ENCODE data around the gene TXLNG.
A peak's percentile ranks its signal among the peaks of the same experiment; 100 is the strongest.

The TXLNG gene

DNA sequence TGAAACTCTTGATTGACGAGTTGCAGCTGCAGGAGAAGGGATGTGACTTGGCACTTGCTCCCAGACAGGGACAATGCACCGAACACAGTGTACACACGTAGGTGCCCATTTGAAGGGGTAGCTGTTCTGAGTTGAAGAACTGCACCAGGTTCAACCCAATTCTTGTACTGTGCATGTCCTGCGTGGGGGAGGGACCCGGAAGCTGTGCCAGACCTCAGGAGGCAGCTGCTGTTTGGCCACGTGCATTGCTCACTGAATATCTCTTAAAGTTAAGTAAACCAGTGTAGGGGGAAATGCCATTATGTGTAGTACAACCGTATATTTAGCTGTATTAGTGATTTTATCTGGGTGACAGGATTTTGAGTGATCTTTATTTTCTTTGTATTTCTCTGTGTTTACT, 95.9 kb downstream of the TXLNG start:
- Histone ChIP-seq H2AFZ (ENCODE audit: low read depth, low read length) (peak overlapping the region; percentile 63), H3K18ac (ENCODE audit: low read depth in 1 of 2, low read length in 2 of 2) (peak overlapping the region in 1 of 2 experiments; percentile 40), H2BK5ac (ENCODE audit: low read depth, low read length, poor library complexity, severe bottlenecking) (no peak overlapping the region), H3K27me3 (ENCODE audit: control insufficient read depth in 1 of 2, insufficient read depth in 1 of 2, low read length in 2 of 2) (peaks cover 0 to 43% of the 10 kb centered on the region in 2 experiments), H2BK120ac (ENCODE audit: low read depth, low read length) (no peak overlapping the region), H2BK12ac (ENCODE audit: low read length in 2 of 2) (peak overlapping the region in 1 of 2 experiments; percentile 52), H3K9ac (ENCODE audit: low read length) (peak overlapping the region; percentile 79), H3K36me3 (ENCODE audit: control insufficient read depth in 1 of 2, insufficient read depth in 2 of 2, low read depth in 1 of 2, low read length in 2 of 2) (no peaks in the 10 kb centered on the region), H3K23ac (ENCODE audit: low read length in 2 of 2) (no peak overlapping the region), H3K27ac (ENCODE audit: low read length, poor library complexity, severe bottlenecking) (no peak overlapping the region), H3K4me3 (ENCODE audit: insufficient read depth in 1 of 2, low read depth in 1 of 2, low read length in 2 of 2) (peak overlapping the region in 1 of 2 experiments; percentile 75), H3K9me3 (ENCODE audit: control insufficient read depth, low read length) (no peaks in the 10 kb centered on the region), H4K8ac (ENCODE audit: low read length) (peak overlapping the region; percentile 72), H2BK15ac (ENCODE audit: low read depth, poor library complexity, severe bottlenecking) (no peak overlapping the region), H3K4me2 (ENCODE audit: low read length, poor library complexity, severe bottlenecking) (peak overlapping the region; percentile 61), H3K4me1 (ENCODE audit: control insufficient read depth, insufficient read depth, low read depth, low read length) (peaks cover 3% of the 10 kb centered on the region), H4K91ac (ENCODE audit: low read length) (peak overlapping the region; percentile 50), H3K79me1 (replicated peaks; ENCODE audit: low read length, poor library complexity, severe bottlenecking) (no peaks in the 10 kb centered on the region), H3K4ac (ENCODE audit: low read depth in 1 of 2, low read length in 2 of 2) (no peak overlapping the region), H3K14ac (ENCODE audit: low read length in 2 of 2) (no peak overlapping the region), H2AK5ac (ENCODE audit: low read length, severe bottlenecking) (no peak overlapping the region)
- 44% methylated on average over 7 of the region's 7 CpGs for WGBS
- DNase-seq: peak; percentile 30

DNA sequence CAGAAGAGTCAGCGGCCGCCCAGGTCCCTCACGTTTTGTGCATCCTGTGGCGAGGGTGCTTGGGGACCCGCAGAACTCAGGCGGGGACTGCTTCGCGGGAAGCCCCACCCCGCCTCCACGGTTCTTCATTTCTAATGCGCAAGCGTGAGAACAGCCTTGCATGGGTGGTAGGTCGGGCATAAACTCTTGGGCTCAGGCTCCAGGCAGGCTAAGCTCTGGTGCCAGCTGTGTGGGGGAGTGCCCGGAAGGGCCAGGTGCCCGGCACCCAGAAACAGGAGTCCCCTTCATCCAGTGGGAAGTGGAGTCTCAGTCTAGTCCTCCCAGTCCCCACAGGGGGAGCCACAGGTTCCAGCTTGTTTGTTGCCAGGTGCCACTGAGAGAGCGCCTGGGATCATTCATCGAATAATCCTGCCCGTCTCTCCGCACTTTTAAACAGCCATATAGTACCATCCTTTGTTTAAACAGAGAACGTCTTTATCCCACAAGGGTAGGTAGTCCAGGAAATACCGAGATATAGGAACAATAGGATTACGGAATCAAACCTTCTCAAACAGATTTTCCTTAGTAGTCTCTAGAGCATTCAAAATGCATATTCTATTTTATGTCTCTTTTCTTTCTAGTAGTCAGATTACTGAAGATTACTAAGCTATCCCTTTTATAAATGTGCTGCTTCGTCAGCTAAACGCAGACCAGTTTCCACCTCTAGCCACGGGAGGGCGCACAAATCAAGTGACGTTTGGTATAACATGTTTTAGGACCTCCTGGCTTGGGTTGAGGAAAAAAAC, 96.6 kb downstream of the TXLNG start:
- H2BK5ac ChIP-seq (ENCODE audit: low read depth, low read length, poor library complexity, severe bottlenecking): no peak overlapping the region
- peak overlapping the region in 1 of 2 experiments; percentile 40 for H3K18ac ChIP-seq (ENCODE audit: low read depth in 1 of 2, low read length in 2 of 2)
- H4K91ac ChIP-seq (ENCODE audit: low read length): no peak overlapping the region
- no peak overlapping the region for H2AK5ac ChIP-seq (ENCODE audit: low read length, severe bottlenecking)
- no peak overlapping the region for H3K14ac ChIP-seq (ENCODE audit: low read length in 2 of 2)
- no peaks in the 10 kb centered on the region for H3K9me3 ChIP-seq (ENCODE audit: control insufficient read depth, low read length)
- H2BK15ac ChIP-seq (ENCODE audit: low read depth, poor library complexity, severe bottlenecking): peak overlapping the region; percentile 73
- H3K4me1 ChIP-seq (ENCODE audit: control insufficient read depth, insufficient read depth, low read depth, low read length): peaks cover 3% of the 10 kb centered on the region
- peak overlapping the region in 1 of 2 experiments; percentile 52 for H2BK12ac ChIP-seq (ENCODE audit: low read length in 2 of 2)
- H3K4me3 ChIP-seq (ENCODE audit: insufficient read depth in 1 of 2, low read depth in 1 of 2, low read length in 2 of 2): peak overlapping the region; percentile 21 to 75
- H3K9ac ChIP-seq (ENCODE audit: low read length): peak overlapping the region; percentile 79
- H3K4ac ChIP-seq (ENCODE audit: low read depth in 1 of 2, low read length in 2 of 2): no peak overlapping the region
- peak overlapping the region; percentile 42 for H2AFZ ChIP-seq (ENCODE audit: low read depth, low read length)
- no peaks in the 10 kb centered on the region for H3K36me3 ChIP-seq (ENCODE audit: control insufficient read depth in 1 of 2, insufficient read depth in 2 of 2, low read depth in 1 of 2, low read length in 2 of 2)
- peak overlapping the region; percentile 47 for H3K27ac ChIP-seq (ENCODE audit: low read length, poor library complexity, severe bottlenecking)
- no peak overlapping the region for H3K23ac ChIP-seq (ENCODE audit: low read length in 2 of 2)
- peak overlapping the region; percentile 17 for H3K4me2 ChIP-seq (ENCODE audit: low read length, poor library complexity, severe bottlenecking)
- H4K8ac ChIP-seq (ENCODE audit: low read length): peak overlapping the region; percentile 27
- DNase-seq: peak; percentile 69
- peaks cover 0 to 41% of the 10 kb centered on the region in 2 experiments for H3K27me3 ChIP-seq (ENCODE audit: control insufficient read depth in 1 of 2, insufficient read depth in 1 of 2, low read length in 2 of 2)
- no peak overlapping the region for H2BK120ac ChIP-seq (ENCODE audit: low read depth, low read length)
- WGBS: 2% methylated on average over 16 of the region's 27 CpGs
- no peaks in the 10 kb centered on the region for H3K79me1 ChIP-seq (replicated peaks; ENCODE audit: low read length, poor library complexity, severe bottlenecking)

- no peak overlapping the region for H2AFZ ChIP-seq (ENCODE audit: low read depth, low read length)
- H2AK5ac ChIP-seq (ENCODE audit: low read length, severe bottlenecking): no peak overlapping the region
- H3K4me2 ChIP-seq (ENCODE audit: low read length, poor library complexity, severe bottlenecking): no peak overlapping the region
- H3K4me3 ChIP-seq (ENCODE audit: insufficient read depth in 1 of 2, low read depth in 1 of 2, low read length in 2 of 2): peak overlapping the region in 1 of 2 experiments; percentile 75
- no peaks in the 10 kb centered on the region for H3K79me1 ChIP-seq (replicated peaks; ENCODE audit: low read length, poor library complexity, severe bottlenecking)
- H3K9ac ChIP-seq (ENCODE audit: low read length): peak overlapping the region; percentile 79
- H4K8ac ChIP-seq (ENCODE audit: low read length): no peak overlapping the region
- no peak overlapping the region for H3K23ac ChIP-seq (ENCODE audit: low read length in 2 of 2)
- no peak overlapping the region for H3K4ac ChIP-seq (ENCODE audit: low read depth in 1 of 2, low read length in 2 of 2)
- H2BK12ac ChIP-seq (ENCODE audit: low read length in 2 of 2): no peak overlapping the region
- H4K91ac ChIP-seq (ENCODE audit: low read length): no peak overlapping the region
- H3K18ac ChIP-seq (ENCODE audit: low read depth in 1 of 2, low read length in 2 of 2): no peak overlapping the region
- no peak overlapping the region for H2BK120ac ChIP-seq (ENCODE audit: low read depth, low read length)
- H2BK15ac ChIP-seq (ENCODE audit: low read depth, poor library complexity, severe bottlenecking): no peak overlapping the region
- peaks cover 3% of the 10 kb centered on the region for H3K4me1 ChIP-seq (ENCODE audit: control insufficient read depth, insufficient read depth, low read depth, low read length)
- H3K9me3 ChIP-seq (ENCODE audit: control insufficient read depth, low read length): no peaks in the 10 kb centered on the region
- no peak overlapping the region for H3K27ac ChIP-seq (ENCODE audit: low read length, poor library complexity, severe bottlenecking)
- no peak for DNase-seq
- no peak overlapping the region for H2BK5ac ChIP-seq (ENCODE audit: low read depth, low read length, poor library complexity, severe bottlenecking)
- peaks cover 0 to 39% of the 10 kb centered on the region in 2 experiments for H3K27me3 ChIP-seq (ENCODE audit: control insufficient read depth in 1 of 2, insufficient read depth in 1 of 2, low read length in 2 of 2)
- H3K14ac ChIP-seq (ENCODE audit: low read length in 2 of 2): no peak overlapping the region
- no peaks in the 10 kb centered on the region for H3K36me3 ChIP-seq (ENCODE audit: control insufficient read depth in 1 of 2, insufficient read depth in 2 of 2, low read depth in 1 of 2, low read length in 2 of 2)
- WGBS: no CpG with 5 or more reads among the region's 3 CpGs
Measured at GRCh38 chrX:16883487-16883804, 97.2 kb downstream of the TXLNG start.

- no peak for DNase-seq
- Histone ChIP-seq H2BK5ac (ENCODE audit: low read depth, low read length, poor library complexity, severe bottlenecking) (no peak overlapping the region), H2BK15ac (ENCODE audit: low read depth, poor library complexity, severe bottlenecking) (no peak overlapping the region), H2BK120ac (ENCODE audit: low read depth, low read length) (no peak overlapping the region), H3K14ac (ENCODE audit: low read length in 2 of 2) (no peak overlapping the region), H3K27ac (ENCODE audit: low read length, poor library complexity, severe bottlenecking) (no peak overlapping the region), H3K79me1 (replicated peaks; ENCODE audit: low read length, poor library complexity, severe bottlenecking) (no peaks in the 10 kb centered on the region), H4K91ac (ENCODE audit: low read length) (no peak overlapping the region), H3K4ac (ENCODE audit: low read depth in 1 of 2, low read length in 2 of 2) (no peak overlapping the region), H4K8ac (ENCODE audit: low read length) (no peak overlapping the region), H3K36me3 (ENCODE audit: control insufficient read depth in 1 of 2, insufficient read depth in 2 of 2, low read depth in 1 of 2, low read length in 2 of 2) (no peaks in the 10 kb centered on the region), H3K27me3 (ENCODE audit: control insufficient read depth in 1 of 2, insufficient read depth in 1 of 2, low read length in 2 of 2) (peaks cover 0 to 39% of the 10 kb centered on the region in 2 experiments), H2AK5ac (ENCODE audit: low read length, severe bottlenecking) (no peak overlapping the region), H3K4me1 (ENCODE audit: control insufficient read depth, insufficient read depth, low read depth, low read length) (peaks cover 3% of the 10 kb centered on the region), H3K4me3 (ENCODE audit: insufficient read depth in 1 of 2, low read depth in 1 of 2, low read length in 2 of 2) (no peak overlapping the region), H3K4me2 (ENCODE audit: low read length, poor library complexity, severe bottlenecking) (no peak overlapping the region), H3K23ac (ENCODE audit: low read length in 2 of 2) (no peak overlapping the region), H2AFZ (ENCODE audit: low read depth, low read length) (no peak overlapping the region), H2BK12ac (ENCODE audit: low read length in 2 of 2) (no peak overlapping the region), H3K18ac (ENCODE audit: low read depth in 1 of 2, low read length in 2 of 2) (no peak overlapping the region), H3K9me3 (ENCODE audit: control insufficient read depth, low read length) (no peaks in the 10 kb centered on the region), H3K9ac (ENCODE audit: low read length) (no peak overlapping the region)
- WGBS: no CpG with 5 or more reads among the region's 1 CpG
Measured at GRCh38 chrX:16885628-16886027, 99.4 kb downstream of the TXLNG start.

All from mesenchymal stem cell (in vitro differentiated cells and primary cell).